GM12878 (cell line): Measurements from ENCODE around the gene DHCR7. TPM values are rescaled to one million over a fixed set of nuclear protein-coding genes. Genes with fewer than 3 reads are reported as not detected.

Source experiments
- BACH1 ChIP-seq: fragments of 450-650 bp; IDR thresholded peaks from 2 replicates; pipeline ENCODE4 v1.6.1; 2017; ENCODE audit warnings: mild to moderate bottlenecking, borderline replicate concordance
- BHLHE40 ChIP-seq, 2 experiments: fragments of 450-650 bp in 1 of 2; IDR thresholded peaks; 2 replicates each; pipeline ENCODE4 v1.6.1; 2011 to 2017; ENCODE audit warnings: low read depth in 2 of 2, borderline replicate concordance in 1 of 2, improper control_type of control experiment in 1 of 2, low read length in 1 of 2, mild to moderate bottlenecking in 1 of 2
- CEBPZ ChIP-seq: fragments of 150-350 bp; IDR thresholded peaks from 2 replicates; pipeline ENCODE4 v1.6.1; 2016; ENCODE audit warnings: low read depth, low read length
- EGR1 ChIP-seq, 2 experiments: IDR thresholded peaks; 1 replicate in 1 of 2; 2 replicates in 1 of 2; pipeline ENCODE4 v1.6.1; 2011 to 2012; ENCODE audit warnings: low read depth in 2 of 2, low read length in 2 of 2, borderline replicate concordance in 1 of 2, mild to moderate bottlenecking in 1 of 2, moderate library complexity in 1 of 2
- ESRRA ChIP-seq: IDR thresholded peaks from 2 replicates; pipeline ENCODE4 v1.6.1; 2012; ENCODE audit warnings: mild to moderate bottlenecking, low read length, improper control_type of control experiment
- GATAD2B ChIP-seq: fragments of 450-650 bp; conservative IDR thresholded peaks from 2 replicates; pipeline ENCODE4 v1.6.1; 2017; ENCODE audit warnings: low read depth, mild to moderate bottlenecking, moderate library complexity
- IKZF1 ChIP-seq: fragments of 450-650 bp; conservative IDR thresholded peaks from 2 replicates; pipeline ENCODE4 v1.6.1; 2017; ENCODE audit warnings: antibody characterized with exemption, mild to moderate bottlenecking
- KAT2A ChIP-seq: conservative IDR thresholded peaks from 2 replicates; pipeline ENCODE4 v1.6.1; 2011; ENCODE audit warnings: low read depth, low read length; ENCODE audit not compliant: control insufficient read depth
- MAX ChIP-seq: IDR thresholded peaks from 2 replicates; pipeline ENCODE4 v1.6.1; 2012; ENCODE audit warnings: low read depth, low read length, improper control_type of control experiment
- MYC ChIP-seq: IDR thresholded peaks from 2 replicates; pipeline ENCODE4 v1.6.1; 2011; ENCODE audit warnings: mild to moderate bottlenecking, low read length, moderate library complexity, inconsistent platforms; ENCODE audit not compliant: insufficient read depth, insufficient replicate concordance, insufficient read length, severe bottlenecking
- NR2C1 ChIP-seq: fragments of 450-650 bp; IDR thresholded peaks from 2 replicates; pipeline ENCODE4 v1.6.1; 2017; ENCODE audit warnings: antibody characterized with exemption, mild to moderate bottlenecking, moderate library complexity
- PBX3 ChIP-seq: IDR thresholded peaks from 2 replicates; pipeline ENCODE4 v1.6.1; 2011; ENCODE audit warnings: mild to moderate bottlenecking, low read depth, low read length, moderate library complexity; ENCODE audit not compliant: insufficient replicate concordance
- PML ChIP-seq: IDR thresholded peaks from 2 replicates; pipeline ENCODE4 v1.6.1; 2012; ENCODE audit warnings: low read length, inconsistent platforms
- POLR2AphosphoS5 ChIP-seq: IDR thresholded peaks from 2 replicates; pipeline ENCODE4 v1.6.1; 2011; ENCODE audit warnings: mild to moderate bottlenecking, low read length, inconsistent platforms
- POU2F2 ChIP-seq: IDR thresholded peaks from 3 replicates; pipeline ENCODE4 v1.6.1; 2011; ENCODE audit warnings: low read depth, mild to moderate bottlenecking, low read length, borderline replicate concordance
- RUNX3 ChIP-seq: IDR thresholded peaks from 2 replicates; pipeline ENCODE4 v1.6.1; 2012; ENCODE audit warnings: low read length, inconsistent platforms
- SRF ChIP-seq, 2 experiments: IDR thresholded peaks; 2 replicates each; pipeline ENCODE4 v1.6.1; 2011; ENCODE audit warnings: low read depth in 2 of 2, low read length in 2 of 2, mild to moderate bottlenecking in 1 of 2, moderate library complexity in 1 of 2
- YY1 ChIP-seq: IDR thresholded peaks from 2 replicates; pipeline ENCODE4 v1.6.1; 2011; ENCODE audit warnings: low read depth, mild to moderate bottlenecking, low read length
- ZBED1 ChIP-seq: IDR thresholded peaks from 2 replicates; pipeline ENCODE4 v1.6.1; 2016; ENCODE audit warnings: borderline replicate concordance
- ZNF687 ChIP-seq: fragments of 450-650 bp; IDR thresholded peaks from 2 replicates; pipeline ENCODE4 v1.6.1; 2017; ENCODE audit warnings: mild to moderate bottlenecking, moderate library complexity
- polyA plus RNA-seq, 11 experiments: library from polyadenylated mRNA; depleted of rRNA in 4 of 11; unstranded in 6 of 11; stranded (reverse) in 5 of 11; fragments of >200 nt; fragmentation: Nextera tagmentation in 4 of 11; fragmentation: Illumina TruSeq in 1 of 11; extraction: Ambion mirVana in 4 of 11; extraction: Trizol in 1 of 11; gene quantifications; 1 replicate in 1 of 11; 2 replicates in 10 of 11; pipeline versions ENCODE4 v1.2.1 to v1.2.3, GENCODE V29; 2011 to 2016; ENCODE audit warnings: inconsistent platforms in 2 of 11, missing spikeins in 2 of 11, low read depth in 1 of 11
- total RNA-seq, 4 experiments: library from RNA; depleted of rRNA in 3 of 4; stranded (reverse); fragments of >200 nt in 3 of 4; fragmentation: Illumina TruSeq in 1 of 4; extraction: Trizol in 1 of 4; gene quantifications; 2 replicates each; pipeline versions ENCODE4 v1.2.1 to v1.2.3, GENCODE V29; 2013 to 2021

Gene DHCR7
- total and polyA plus RNA-seq, 10 of the 15 experiments (the other 5 are each of a cell fraction or from before 2014, with no cell fraction given): 4.2 to 115 (median 57.8) TPM

- peak in 1 of 2 experiments; percentile 85; a peak in 2 of 4 replicates for TF ChIP-seq BHLHE40 (IDR thresholded peaks at IDR 0.05; ENCODE audit: borderline replicate concordance in 1 of 2, low read depth in 2 of 2, low read length in 1 of 2)
- TF ChIP-seq PML: no peak
- TF ChIP-seq MYC: peak; percentile 22
- peak; percentile 59 for TF ChIP-seq IKZF1
- TF ChIP-seq NR2C1: no peak
- TF ChIP-seq PBX3: peak; percentile 94
- TF ChIP-seq POLR2AphosphoS5: peak; percentile 42; the same call in 1 of the 2 replicates
- no peak for TF ChIP-seq RUNX3
- no peak; the same call in 1 of the 2 replicates for TF ChIP-seq YY1
- no peak for TF ChIP-seq ZBED1
- TF ChIP-seq EGR1 (IDR thresholded peaks at IDR 0.05; ENCODE audit: borderline replicate concordance in 1 of 2, low read depth in 2 of 2, low read length in 2 of 2): peak in 1 of 2 experiments; percentile 82; a peak in 2 of 3 replicates
- no peak; the same call in 1 of the 2 replicates for TF ChIP-seq GATAD2B
- no peak for TF ChIP-seq ESRRA
- TF ChIP-seq KAT2A: no peak
- TF ChIP-seq ZNF687: peak; percentile 11; the same call in 1 of the 2 replicates
- TF ChIP-seq BACH1: 0 out of 2 replicates have a peak, but pooled peaks have one; percentile 4
- TF ChIP-seq POU2F2: no peak
- TF ChIP-seq MAX: peak; percentile 84
- TF ChIP-seq CEBPZ: peak; percentile 72; the same call in 1 of the 2 replicates
- TF ChIP-seq SRF (IDR thresholded peaks at IDR 0.05; ENCODE audit: low read depth in 2 of 2, low read length in 2 of 2): no peak
Observed at GRCh38 chr11:71448257-71449171, at the start of gene DHCR7 (continued).
